H1 (cell line): ENCODE data around the gene RPS6KA2.

Experiments used
- CHD2 ChIP-seq: IDR thresholded peaks from 2 replicates; pipeline ENCODE4 v1.6.1; 2012; ENCODE audit warnings: low read length, improper control_type of control experiment
- EGR1 ChIP-seq: IDR thresholded peaks from 2 replicates; pipeline ENCODE4 v1.6.1; 2011; ENCODE audit warnings: low read depth, low read length, borderline replicate concordance
- EZH2 ChIP-seq: fragments of 200-600 bp; sonication (generic); IDR thresholded peaks from 2 replicates; pipeline ENCODE4 v1.7.1; 2012; ENCODE audit warnings: low read depth, mild to moderate bottlenecking, moderate library complexity, low read length, inconsistent platforms; ENCODE audit not compliant: severe bottlenecking
- GTF2F1 ChIP-seq: IDR thresholded peaks from 2 replicates; pipeline ENCODE4 v1.6.1; 2012; ENCODE audit warnings: low read depth, low read length, improper control_type of control experiment, borderline replicate concordance
- KDM1A ChIP-seq: fragments of 200-600, 300-600 bp; sonication (generic); IDR thresholded peaks from 2 replicates; pipeline ENCODE4 v1.7.1; 2016; ENCODE audit warnings: mild to moderate bottlenecking, low read length, borderline replicate concordance
- NRF1 ChIP-seq: IDR thresholded peaks from 2 replicates; pipeline ENCODE4 v1.6.1; 2011; ENCODE audit warnings: mild to moderate bottlenecking, low read depth, low read length, improper control_type of control experiment
- POLR2A ChIP-seq, 2 experiments: IDR thresholded peaks; 1 replicate in 1 of 2; 2 replicates in 1 of 2; pipeline ENCODE4 v1.6.1; 2011; ENCODE audit warnings: low read depth in 2 of 2, low read length in 2 of 2, mild to moderate bottlenecking in 2 of 2; ENCODE audit errors: control extremely low read depth in 1 of 2
- POLR2AphosphoS5 ChIP-seq: IDR thresholded peaks from 2 replicates; pipeline ENCODE4 v1.6.1; 2011; ENCODE audit warnings: low read depth, low read length
- SAP30 ChIP-seq: fragments of 300-600 bp; sonication (generic); IDR thresholded peaks from 2 replicates; pipeline ENCODE4 v1.7.1; 2012; ENCODE audit warnings: low read length, moderate library complexity, mild to moderate bottlenecking, inconsistent platforms; ENCODE audit not compliant: insufficient read depth, insufficient replicate concordance
- SRF ChIP-seq: IDR thresholded peaks from 2 replicates; pipeline ENCODE4 v1.6.1; 2011; ENCODE audit warnings: mild to moderate bottlenecking, low read depth, low read length, moderate library complexity
- YY1 ChIP-seq: IDR thresholded peaks from 2 replicates; pipeline ENCODE4 v1.6.1; 2011; ENCODE audit warnings: low read depth, mild to moderate bottlenecking, low read length
- TF ChIP-seq, protein P1 (sequence below), 3 experiments: IDR thresholded peaks; 1 replicate in 2 of 3; 2 replicates in 1 of 3; pipeline versions ENCODE4 v1.5.1 to v1.6.1; 2011; ENCODE audit warnings: low read length in 3 of 3, mild to moderate bottlenecking in 3 of 3, inconsistent platforms in 2 of 3, low read depth in 1 of 3, moderate library complexity in 1 of 3; ENCODE audit not compliant: insufficient read depth in 1 of 3; ENCODE audit errors: control extremely low read depth in 1 of 3

DNA sequence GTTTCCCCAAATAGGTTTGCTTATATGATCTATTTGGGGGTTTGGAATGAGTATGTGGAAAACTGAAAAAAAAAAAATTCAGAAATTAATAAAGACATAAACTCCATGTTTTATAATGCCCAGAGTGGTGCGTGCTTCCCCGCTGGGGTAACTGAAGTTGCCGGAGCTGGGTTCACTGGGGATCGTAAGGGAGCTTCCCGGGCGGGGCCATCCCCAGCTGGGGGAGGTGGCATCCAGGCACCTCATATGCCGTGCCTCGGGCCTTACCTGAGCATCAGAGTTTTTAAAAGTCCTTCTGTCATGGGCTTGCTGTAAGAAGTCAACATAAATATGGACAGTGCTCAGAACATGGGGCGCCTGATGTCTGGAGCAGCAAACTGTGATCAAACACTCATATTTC, 22.7 kb downstream of the RPS6KA2 start:
- TF ChIP-seq POLR2AphosphoS5 = no peak
- TF ChIP-seq YY1 = no peak
- TF ChIP-seq GTF2F1 = no peak
- TF ChIP-seq, protein P1, sequence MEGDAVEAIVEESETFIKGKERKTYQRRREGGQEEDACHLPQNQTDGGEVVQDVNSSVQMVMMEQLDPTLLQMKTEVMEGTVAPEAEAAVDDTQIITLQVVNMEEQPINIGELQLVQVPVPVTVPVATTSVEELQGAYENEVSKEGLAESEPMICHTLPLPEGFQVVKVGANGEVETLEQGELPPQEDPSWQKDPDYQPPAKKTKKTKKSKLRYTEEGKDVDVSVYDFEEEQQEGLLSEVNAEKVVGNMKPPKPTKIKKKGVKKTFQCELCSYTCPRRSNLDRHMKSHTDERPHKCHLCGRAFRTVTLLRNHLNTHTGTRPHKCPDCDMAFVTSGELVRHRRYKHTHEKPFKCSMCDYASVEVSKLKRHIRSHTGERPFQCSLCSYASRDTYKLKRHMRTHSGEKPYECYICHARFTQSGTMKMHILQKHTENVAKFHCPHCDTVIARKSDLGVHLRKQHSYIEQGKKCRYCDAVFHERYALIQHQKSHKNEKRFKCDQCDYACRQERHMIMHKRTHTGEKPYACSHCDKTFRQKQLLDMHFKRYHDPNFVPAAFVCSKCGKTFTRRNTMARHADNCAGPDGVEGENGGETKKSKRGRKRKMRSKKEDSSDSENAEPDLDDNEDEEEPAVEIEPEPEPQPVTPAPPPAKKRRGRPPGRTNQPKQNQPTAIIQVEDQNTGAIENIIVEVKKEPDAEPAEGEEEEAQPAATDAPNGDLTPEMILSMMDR (IDR thresholded peaks at IDR 0.05; ENCODE audit: control extremely low read depth in 1 of 3, insufficient read depth in 1 of 3, low read depth in 1 of 3, low read length in 3 of 3) = no peak
- TF ChIP-seq EZH2 = no peak
- no peak for TF ChIP-seq KDM1A
- TF ChIP-seq NRF1 = no peak
- no peak for TF ChIP-seq SRF
- TF ChIP-seq POLR2A (IDR thresholded peaks at IDR 0.05; ENCODE audit: control extremely low read depth in 1 of 2, low read depth in 2 of 2, low read length in 2 of 2) = no peak
- no peak for TF ChIP-seq SAP30
- no peak for TF ChIP-seq CHD2
- no peak for TF ChIP-seq EGR1
